GM23248 (cell line): ENCODE measurements around the gene NBEA. TPM values are rescaled to one million over a fixed set of nuclear protein-coding genes. Genes with fewer than 3 reads are reported as not detected.

Experiments
- DNase-seq: peaks from one replicate; pipeline ENCODE4 v3.0.0-alpha.2; 2015
- H2AFZ ChIP-seq: fragments of 200-600 bp; sonication (generic); 2 replicates; pipeline ENCODE4 v1.6.1; 2016; ENCODE audit warnings: antibody characterized with exemption
- H3F3A ChIP-seq: fragments of 200-600 bp; sonication (generic); 2 replicates; pipeline ENCODE4 v1.6.1; 2016; ENCODE audit warnings: mild to moderate bottlenecking, antibody characterized with exemption, mixed run types; ENCODE audit not compliant: insufficient read depth
- H3K27ac ChIP-seq: fragments of 200-600 bp; sonication (generic); 2 replicates; pipeline ENCODE4 v1.5.1; 2016; ENCODE audit warnings: mild to moderate bottlenecking
- H3K27me3 ChIP-seq: fragments of 200-600 bp; sonication (generic); replicated peaks from 2 replicates; pipeline ENCODE4 v1.6.1; 2016; ENCODE audit warnings: mild to moderate bottlenecking; ENCODE audit not compliant: insufficient read depth
- H3K36me3 ChIP-seq: fragments of 200-600 bp; sonication (generic); 2 replicates; pipeline ENCODE4 v1.6.1; 2016; ENCODE audit warnings: low read depth, mild to moderate bottlenecking
- H3K4me1 ChIP-seq: fragments of 200-600 bp; sonication (generic); 2 replicates; pipeline ENCODE4 v1.6.1; 2016; ENCODE audit warnings: mild to moderate bottlenecking; ENCODE audit not compliant: insufficient read depth
- H3K4me2 ChIP-seq: fragments of 200-600 bp; sonication (generic); one replicate; pipeline ENCODE4 v1.6.1; 2016; ENCODE audit warnings: mild to moderate bottlenecking; ENCODE audit not compliant: unreplicated experiment
- H3K4me3 ChIP-seq: fragments of 200-600 bp; sonication (generic); 2 replicates; pipeline ENCODE4 v1.5.1; 2016; ENCODE audit warnings: mild to moderate bottlenecking
- H3K79me2 ChIP-seq: fragments of 200-600 bp; sonication (generic); 2 replicates; pipeline ENCODE4 v1.6.1; 2016; ENCODE audit warnings: mild to moderate bottlenecking; ENCODE audit not compliant: insufficient read depth
- H3K9ac ChIP-seq: fragments of 200-600 bp; sonication (generic); 2 replicates; pipeline ENCODE4 v1.6.1; 2016; ENCODE audit warnings: mild to moderate bottlenecking
- H3K9me2 ChIP-seq: fragments of 200-600 bp; sonication (generic); 2 replicates; pipeline ENCODE4 v1.6.1; 2016; ENCODE audit warnings: mixed run types, mild to moderate bottlenecking, moderate library complexity; ENCODE audit not compliant: insufficient read depth
- H3K9me3 ChIP-seq: fragments of 200-600 bp; sonication (generic); one replicate; pipeline ENCODE4 v1.6.1; 2017; ENCODE audit warnings: low read depth
- H4K20me1 ChIP-seq: fragments of 200-600 bp; sonication (generic); 2 replicates; pipeline ENCODE4 v1.6.0; 2016; ENCODE audit not compliant: insufficient read depth
- EZH2 ChIP-seq: fragments of 200-600 bp; sonication (generic); IDR thresholded peaks from 2 replicates; pipeline ENCODE4 v1.6.1; 2018; ENCODE audit warnings: antibody characterized with exemption, mild to moderate bottlenecking; ENCODE audit not compliant: insufficient read depth, poor library complexity, severe bottlenecking
- EZH2phosphoT487 ChIP-seq: fragments of 200-600 bp; sonication (generic); IDR thresholded peaks from 2 replicates; pipeline ENCODE4 v1.6.1; 2018; ENCODE audit warnings: antibody characterized with exemption, moderate library complexity, mild to moderate bottlenecking, low read depth; ENCODE audit not compliant: insufficient read depth
- WGBS, 2 experiments: methylation state at CpG; one replicate each; pipeline ENCODE4 v1.1.6; 2015 to 2017; ENCODE audit warnings: low lambda C conversion rate in 2 of 2, low coverage in 1 of 2; ENCODE audit errors: missing lambda C conversion rate in 2 of 2; 5-methylcytosine and 5-hydroxymethylcytosine counted together
- in situ Hi-C: fragments of 300-500 bp; cut with MboI; formaldehyde crosslinking; loops from 2 replicates; pipeline ENCODE4 v1.15.0; 2020
- polyA plus RNA-seq: library from polyadenylated mRNA; unstranded; fragments of >200 nt; fragmentation: Nextera tagmentation; extraction: Ambion mirVana; gene quantifications from 2 replicates; pipeline ENCODE4 v1.2.1, GENCODE V29; 2016
- total RNA-seq: library from RNA; depleted of rRNA; stranded (reverse); fragments of >200 nt; shearing (Covaris generic); gene quantifications from 2 replicates; pipeline ENCODE4 v1.2.3, GENCODE V29; 2014

NBEA gene
- total and polyA plus RNA-seq, 2 experiments from 2014 or later, result 1.9 to 3.7 TPM

DNA sequence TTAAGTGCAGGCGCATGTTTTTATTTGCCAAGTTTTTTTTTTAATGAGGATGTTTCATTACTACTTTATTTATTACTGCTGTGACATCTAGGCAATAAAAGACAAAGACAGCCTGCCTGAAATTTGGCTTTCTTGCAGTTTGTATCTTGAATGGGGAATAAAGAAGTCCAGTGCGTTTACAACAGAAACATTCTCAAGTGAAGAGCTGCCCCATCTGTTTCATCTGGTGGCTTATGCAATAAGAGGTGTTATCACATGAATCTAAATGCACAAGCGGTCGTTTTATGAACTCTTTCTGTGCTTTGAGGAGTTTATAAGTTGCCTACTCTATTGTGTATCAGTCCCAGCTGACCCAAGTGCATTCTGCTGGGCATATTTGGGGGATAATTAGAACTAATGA lies 547.0 kb downstream of the NBEA start:
- DNase-seq, result no peak
- Histone ChIP-seq H3K4me1 (no peaks in the 10 kb centered on the region), H3K9me3 (no peaks in the 10 kb centered on the region), H3K9ac (no peak overlapping the region), H3K27ac (no peak overlapping the region), H2AFZ (no peak overlapping the region), H3K36me3 (no peaks in the 10 kb centered on the region), H3F3A (no peaks in the 10 kb centered on the region), H4K20me1 (no peaks in the 10 kb centered on the region), H3K27me3 (no peaks in the 10 kb centered on the region), H3K4me3 (no peak overlapping the region), H3K79me2 (no peaks in the 10 kb centered on the region), H3K4me2 (no peak overlapping the region), H3K9me2 (0 out of 2 replicates have a peak, but pooled peaks cover 4% of the 10 kb centered on the region)
- in situ Hi-C loops, result no loop called here
- 81 to 82% methylated on average over 4 of the region's 4 CpGs for WGBS, 2 experiments
- no peak for TF ChIP-seq EZH2
- TF ChIP-seq EZH2phosphoT487, result no peak

DNA sequence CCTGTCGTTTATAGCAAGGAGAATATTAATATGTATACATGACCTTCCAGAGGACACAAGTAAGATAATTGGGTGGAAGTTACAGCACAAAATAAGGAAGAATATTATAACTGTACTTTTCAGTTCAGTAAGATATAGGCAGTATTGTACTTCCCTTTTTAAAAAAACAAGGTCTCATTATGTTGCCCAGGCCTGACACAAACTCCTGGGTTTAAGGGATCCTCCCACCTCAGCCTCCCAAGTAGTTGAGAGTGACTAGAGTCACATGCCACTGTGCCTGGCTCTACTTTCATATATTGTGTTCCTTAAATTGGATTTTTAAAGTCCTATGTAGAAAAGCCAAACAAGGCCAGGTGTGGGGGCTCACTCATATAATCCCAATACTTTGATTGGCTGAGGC lies 553.9 kb downstream of the NBEA start:
- no peaks in the 10 kb centered on the region for H4K20me1 ChIP-seq
- H3K9ac ChIP-seq, result no peak overlapping the region
- H2AFZ ChIP-seq, result no peak overlapping the region
- H3K27ac ChIP-seq, result no peak overlapping the region
- H3F3A ChIP-seq, result no peaks in the 10 kb centered on the region
- no peaks in the 10 kb centered on the region for H3K36me3 ChIP-seq
- no peak for DNase-seq
- H3K9me2 ChIP-seq, result 0 out of 2 replicates have a peak, but pooled peaks cover 4% of the 10 kb centered on the region
- H3K9me3 ChIP-seq, result no peaks in the 10 kb centered on the region
- H3K27me3 ChIP-seq, result no peaks in the 10 kb centered on the region
- no peaks in the 10 kb centered on the region for H3K4me1 ChIP-seq
- 44 to 48% methylated on average over 1 of the region's 1 CpG for WGBS, 2 experiments
- in situ Hi-C loops, result no loop called here
- no peak overlapping the region for H3K4me2 ChIP-seq
- no peak overlapping the region for H3K4me3 ChIP-seq
- no peak for TF ChIP-seq EZH2
- H3K79me2 ChIP-seq, result no peaks in the 10 kb centered on the region

DNA sequence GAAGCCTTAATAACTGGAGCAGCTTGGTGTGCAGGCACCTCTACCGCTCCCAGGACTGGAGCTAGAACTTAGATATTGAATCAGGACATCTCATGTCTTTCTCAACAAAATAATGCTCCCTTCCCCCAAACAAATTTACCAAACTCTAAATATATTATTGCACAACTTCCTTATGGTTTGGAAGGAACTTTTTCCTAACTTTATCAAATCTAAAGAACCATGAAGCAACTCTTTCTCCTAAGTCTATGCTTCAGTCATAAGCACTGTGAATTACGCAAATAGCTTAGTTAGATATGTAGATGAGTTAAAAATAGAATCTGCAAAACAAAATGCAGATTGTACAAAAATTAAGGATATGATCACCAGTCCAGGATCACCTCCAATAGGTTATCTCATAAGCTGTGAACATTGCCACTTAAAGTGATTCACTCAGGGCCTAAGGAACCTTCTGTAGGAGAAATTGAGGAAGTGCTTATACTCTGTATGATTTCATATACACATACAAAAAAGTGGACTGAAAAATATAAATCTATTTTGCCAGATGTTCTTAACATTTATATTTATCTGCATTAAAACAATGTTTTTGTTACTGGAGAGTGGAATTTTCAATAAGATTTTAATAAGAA lies 554.8 kb downstream of the NBEA start:
- Histone ChIP-seq H3K9ac (no peak overlapping the region), H3K4me2 (no peak overlapping the region), H3K9me3 (no peaks in the 10 kb centered on the region), H3K36me3 (no peaks in the 10 kb centered on the region), H3K27me3 (no peaks in the 10 kb centered on the region), H3F3A (no peaks in the 10 kb centered on the region), H4K20me1 (no peaks in the 10 kb centered on the region), H3K27ac (no peak overlapping the region), H3K4me1 (no peaks in the 10 kb centered on the region), H3K9me2 (no peaks in the 10 kb centered on the region), H2AFZ (no peak overlapping the region), H3K4me3 (no peak overlapping the region), H3K79me2 (no peaks in the 10 kb centered on the region)
- 94 to 96% methylated on average over 2 of the region's 2 CpGs for WGBS, 2 experiments
- in situ Hi-C loops, result no loop called here
- TF ChIP-seq EZH2phosphoT487 (no peak), EZH2 (no peak)
- peak; percentile 13 for DNase-seq

DNA sequence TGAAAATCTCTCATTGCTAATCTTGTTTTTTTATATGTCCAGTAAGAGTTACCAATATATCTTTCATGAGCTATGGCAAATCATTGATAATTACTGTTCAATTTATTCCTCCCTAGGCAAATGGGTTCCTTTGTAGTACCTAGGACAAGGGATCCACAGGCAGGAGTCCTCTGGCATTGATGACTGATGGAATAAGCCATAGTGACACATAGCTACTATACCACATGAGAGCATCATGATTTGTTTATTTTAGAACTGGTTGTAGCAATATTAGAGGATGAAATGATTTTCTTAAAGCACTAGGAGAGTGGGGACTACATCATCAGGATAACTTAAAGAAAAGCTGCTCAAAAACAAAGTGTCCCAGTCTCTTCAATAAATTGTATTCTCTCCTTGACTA lies 556.2 kb downstream of the NBEA start:
- H3K79me2 ChIP-seq, result no peaks in the 10 kb centered on the region
- no peaks in the 10 kb centered on the region for H3K36me3 ChIP-seq
- H4K20me1 ChIP-seq, result no peaks in the 10 kb centered on the region
- no peak overlapping the region for H3K4me3 ChIP-seq
- no peaks in the 10 kb centered on the region for H3K9me2 ChIP-seq
- no peak overlapping the region for H2AFZ ChIP-seq
- DNase-seq, result no peak
- H3F3A ChIP-seq, result no peaks in the 10 kb centered on the region
- no peak overlapping the region for H3K4me2 ChIP-seq
- no peak overlapping the region for H3K27ac ChIP-seq
- TF ChIP-seq EZH2phosphoT487 (no peak), EZH2 (no peak)
- H3K9ac ChIP-seq, result no peak overlapping the region
- in situ Hi-C loops, result no loop called here
- no peaks in the 10 kb centered on the region for H3K9me3 ChIP-seq
- H3K27me3 ChIP-seq, result no peaks in the 10 kb centered on the region
- H3K4me1 ChIP-seq, result no peaks in the 10 kb centered on the region

DNA sequence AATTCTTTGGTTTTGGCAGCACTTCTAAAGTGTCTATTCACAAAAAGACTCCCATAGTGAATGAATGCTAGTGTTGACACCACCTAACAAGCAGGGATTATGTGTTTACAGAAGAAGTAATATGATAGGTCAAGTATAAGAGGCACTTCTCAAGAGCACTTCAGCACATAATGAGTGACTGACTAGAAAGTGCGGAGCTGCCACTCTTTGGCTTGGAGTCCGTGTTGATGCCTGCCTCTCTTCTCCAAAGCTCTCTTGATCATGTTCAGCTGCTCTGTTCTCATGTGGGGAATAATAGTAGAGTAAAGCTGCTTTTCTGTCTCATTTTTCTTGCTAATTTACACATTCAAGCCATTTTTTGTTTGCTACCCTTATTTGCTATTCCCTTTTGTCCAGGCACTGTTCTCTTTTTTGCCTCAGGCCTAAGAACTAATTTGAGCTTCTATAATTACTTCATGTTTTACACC lies 557.2 kb downstream of the NBEA start:
- Histone ChIP-seq H3K27ac (no peak overlapping the region), H3K4me1 (no peaks in the 10 kb centered on the region), H3K9ac (no peak overlapping the region), H3K4me3 (no peak overlapping the region), H3K9me2 (no peaks in the 10 kb centered on the region), H4K20me1 (no peaks in the 10 kb centered on the region), H3K9me3 (no peaks in the 10 kb centered on the region), H3K36me3 (no peaks in the 10 kb centered on the region), H2AFZ (no peak overlapping the region), H3K79me2 (no peaks in the 10 kb centered on the region), H3F3A (no peaks in the 10 kb centered on the region), H3K27me3 (no peaks in the 10 kb centered on the region), H3K4me2 (no peak overlapping the region)
- no peak for TF ChIP-seq EZH2phosphoT487
- no peak for TF ChIP-seq EZH2
- DNase-seq, result no peak
- in situ Hi-C loops, result no loop called here
- WGBS, 2 experiments, result 60 to 66% methylated on average over 2 of the region's 2 CpGs
